Progenitor cell of endocrine pancreas (in vitro differentiated cells): ENCODE results near the gene INO80B. TPM values are rescaled to one million over a fixed set of nuclear protein-coding genes. Genes with fewer than 3 reads are reported as not detected.

ENCODE experiments used
- DNase-seq: peaks from one replicate; pipeline ENCODE4 v3.0.0; 2021; ENCODE audit warnings: low spot score; ENCODE audit not compliant: unreplicated experiment
- H3K27ac Mint-ChIP-seq: 2 replicates; pipeline ENCODE4 v1.8.0; 2021; ENCODE audit warnings: mild to moderate bottlenecking, moderate library complexity, mixed read lengths
- H3K27me3 Mint-ChIP-seq: 2 replicates; pipeline ENCODE4 v1.8.0; 2021; ENCODE audit warnings: mixed read lengths
- H3K36me3 Mint-ChIP-seq: 2 replicates; pipeline ENCODE4 v1.8.0; 2022; ENCODE audit warnings: mixed read lengths; ENCODE audit not compliant: insufficient read depth
- H3K4me1 Mint-ChIP-seq: 2 replicates; pipeline ENCODE4 v1.8.0; 2021; ENCODE audit warnings: low read depth, mixed read lengths
- H3K4me3 Mint-ChIP-seq: 2 replicates; pipeline ENCODE4 v1.8.0; 2021; ENCODE audit warnings: low read depth, mild to moderate bottlenecking, moderate library complexity, mixed read lengths
- H3K9me3 Mint-ChIP-seq: 2 replicates; pipeline ENCODE4 v1.8.0; 2021; ENCODE audit warnings: low read depth, mixed read lengths
- CTCF ChIP-seq: fragments of 200-600 bp; sonication (generic); IDR thresholded peaks from one replicate; pipeline ENCODE4 v1.5.0; 2021; ENCODE audit warnings: antibody characterized with exemption, mild to moderate bottlenecking; ENCODE audit not compliant: unreplicated experiment
- long read RNA-seq: library from polyadenylated mRNA; unstranded; transcript quantifications from one replicate; pipeline ENCODE4 v2.0.0, GENCODE V29; 2020
- total RNA-seq: library from RNA; stranded (reverse); gene quantifications from 2 replicates; pipeline ENCODE4 v1.2.1, GENCODE V29; 2021

Gene INO80B
- total RNA-seq, result 46.8 and 51.0 TPM in 2 replicates
- long read RNA-seq, partial matches to known transcripts, result 1 of 1 reads
- long read RNA-seq, other reads (novel, unspliced or antisense), result 0 of 1 reads

- Mint-ChIP-seq H3K4me3 (peak within 1 kb of the TSS; percentile 89), H3K27ac (peak within 1 kb of the TSS; percentile 96), H3K36me3 (no peaks in the 10 kb centered on the region), H3K27me3 (peaks cover 4% of the 10 kb centered on the region), H3K9me3 (no peaks in the 10 kb centered on the region), H3K4me1 (peaks cover 33% of the 10 kb centered on the region)
- peak; percentile 93 for DNase-seq
- no peak for TF ChIP-seq CTCF
Measured at GRCh38 chr2:74454654-74455511, at the start of gene INO80B. Gene INO80B (plus strand): TSS chr2:74455087. CDS start chr2:74455117, 30 bp downstream.

- no peaks in the 10 kb centered on the region for H3K9me3 Mint-ChIP-seq
- H3K27me3 Mint-ChIP-seq, result peaks cover 12% of the 10 kb centered on the region
- no peak for TF ChIP-seq CTCF
- H3K4me1 Mint-ChIP-seq, result no peaks in the 10 kb centered on the region
- H3K36me3 Mint-ChIP-seq, result no peaks in the 10 kb centered on the region
- no peak overlapping the region for H3K4me3 Mint-ChIP-seq
- DNase-seq, result no peak
- no peak overlapping the region for H3K27ac Mint-ChIP-seq
Measured at GRCh38 chr2:74406035-74406434, 48.9 kb upstream of the INO80B start.

- no peak for DNase-seq
- no peak for TF ChIP-seq CTCF
- Mint-ChIP-seq H3K27me3 (peaks cover 12% of the 10 kb centered on the region), H3K4me3 (no peak overlapping the region), H3K9me3 (no peaks in the 10 kb centered on the region), H3K36me3 (no peaks in the 10 kb centered on the region), H3K27ac (no peak overlapping the region), H3K4me1 (no peaks in the 10 kb centered on the region)
Measured at GRCh38 chr2:74407682-74408081, 47.2 kb upstream of the INO80B start.

GRCh38 chr2:74413001-74413698 is 41.7 kb upstream of the INO80B start:
- no peak for TF ChIP-seq CTCF
- no peaks in the 10 kb centered on the region for H3K4me1 Mint-ChIP-seq
- no peaks in the 10 kb centered on the region for H3K36me3 Mint-ChIP-seq
- H3K27me3 Mint-ChIP-seq, result peaks cover 7% of the 10 kb centered on the region
- no peak for DNase-seq
- H3K9me3 Mint-ChIP-seq, result no peaks in the 10 kb centered on the region
- no peak overlapping the region for H3K4me3 Mint-ChIP-seq
- H3K27ac Mint-ChIP-seq, result no peak overlapping the region

GRCh38 chr2:74414441-74414840 is 40.4 kb upstream of the INO80B start:
- no peak for TF ChIP-seq CTCF
- Mint-ChIP-seq H3K27me3 (peaks cover 3% of the 10 kb centered on the region), H3K4me1 (no peaks in the 10 kb centered on the region), H3K4me3 (no peak overlapping the region), H3K36me3 (no peaks in the 10 kb centered on the region), H3K9me3 (no peaks in the 10 kb centered on the region), H3K27ac (no peak overlapping the region)
- DNase-seq, result no peak
